ENCODE results near the gene PTPRD.

DNA sequence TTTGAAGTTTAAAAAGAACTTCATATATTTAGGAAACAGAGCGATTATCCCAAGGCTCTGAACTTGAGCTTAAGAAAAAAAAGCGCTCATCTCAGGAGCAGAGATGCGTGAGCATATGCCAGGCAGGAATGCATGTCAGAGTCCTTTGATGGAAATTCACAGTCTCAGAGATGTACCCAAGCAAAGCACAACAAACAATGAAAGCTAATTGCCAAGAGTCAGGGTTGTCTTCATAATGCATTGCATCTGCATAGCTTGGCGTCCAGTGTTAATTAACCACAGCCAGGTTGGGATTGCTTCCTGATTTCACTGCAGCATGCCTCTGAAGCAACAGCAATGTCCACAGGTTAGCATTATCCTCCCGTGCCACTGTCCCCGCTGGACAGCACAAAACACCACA lies 1906.3 kb downstream of the PTPRD start:
- TF ChIP-seq, protein P1, sequence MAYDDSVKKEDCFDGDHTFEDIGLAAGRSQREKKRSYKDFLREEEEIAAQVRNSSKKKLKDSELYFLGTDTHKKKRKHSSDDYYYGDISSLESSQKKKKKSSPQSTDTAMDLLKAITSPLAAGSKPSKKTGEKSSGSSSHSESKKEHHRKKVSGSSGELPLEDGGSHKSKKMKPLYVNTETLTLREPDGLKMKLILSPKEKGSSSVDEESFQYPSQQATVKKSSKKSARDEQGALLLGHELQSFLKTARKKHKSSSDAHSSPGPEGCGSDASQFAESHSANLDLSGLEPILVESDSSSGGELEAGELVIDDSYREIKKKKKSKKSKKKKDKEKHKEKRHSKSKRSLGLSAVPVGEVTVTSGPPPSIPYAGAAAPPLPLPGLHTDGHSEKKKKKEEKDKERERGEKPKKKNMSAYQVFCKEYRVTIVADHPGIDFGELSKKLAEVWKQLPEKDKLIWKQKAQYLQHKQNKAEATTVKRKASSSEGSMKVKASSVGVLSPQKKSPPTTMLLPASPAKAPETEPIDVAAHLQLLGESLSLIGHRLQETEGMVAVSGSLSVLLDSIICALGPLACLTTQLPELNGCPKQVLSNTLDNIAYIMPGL (CRISPR knock-in tag; IDR thresholded peaks at IDR 0.05) = no peak
- TF ChIP-seq SP1 (CRISPR knock-in tag; conservative IDR thresholded peaks at IDR 0.05) (no peak), NFYB (CRISPR knock-in tag; conservative IDR thresholded peaks at IDR 0.05; ENCODE audit: low read depth) (no peak), NR1H2 (CRISPR knock-in tag; IDR thresholded peaks at IDR 0.05) (no peak), FOXK1 (CRISPR knock-in tag; IDR thresholded peaks at IDR 0.05) (no peak)
- TF ChIP-seq, protein P2, sequence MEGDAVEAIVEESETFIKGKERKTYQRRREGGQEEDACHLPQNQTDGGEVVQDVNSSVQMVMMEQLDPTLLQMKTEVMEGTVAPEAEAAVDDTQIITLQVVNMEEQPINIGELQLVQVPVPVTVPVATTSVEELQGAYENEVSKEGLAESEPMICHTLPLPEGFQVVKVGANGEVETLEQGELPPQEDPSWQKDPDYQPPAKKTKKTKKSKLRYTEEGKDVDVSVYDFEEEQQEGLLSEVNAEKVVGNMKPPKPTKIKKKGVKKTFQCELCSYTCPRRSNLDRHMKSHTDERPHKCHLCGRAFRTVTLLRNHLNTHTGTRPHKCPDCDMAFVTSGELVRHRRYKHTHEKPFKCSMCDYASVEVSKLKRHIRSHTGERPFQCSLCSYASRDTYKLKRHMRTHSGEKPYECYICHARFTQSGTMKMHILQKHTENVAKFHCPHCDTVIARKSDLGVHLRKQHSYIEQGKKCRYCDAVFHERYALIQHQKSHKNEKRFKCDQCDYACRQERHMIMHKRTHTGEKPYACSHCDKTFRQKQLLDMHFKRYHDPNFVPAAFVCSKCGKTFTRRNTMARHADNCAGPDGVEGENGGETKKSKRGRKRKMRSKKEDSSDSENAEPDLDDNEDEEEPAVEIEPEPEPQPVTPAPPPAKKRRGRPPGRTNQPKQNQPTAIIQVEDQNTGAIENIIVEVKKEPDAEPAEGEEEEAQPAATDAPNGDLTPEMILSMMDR (IDR thresholded peaks at IDR 0.05) = no peak
- TF ChIP-seq, protein P3, sequence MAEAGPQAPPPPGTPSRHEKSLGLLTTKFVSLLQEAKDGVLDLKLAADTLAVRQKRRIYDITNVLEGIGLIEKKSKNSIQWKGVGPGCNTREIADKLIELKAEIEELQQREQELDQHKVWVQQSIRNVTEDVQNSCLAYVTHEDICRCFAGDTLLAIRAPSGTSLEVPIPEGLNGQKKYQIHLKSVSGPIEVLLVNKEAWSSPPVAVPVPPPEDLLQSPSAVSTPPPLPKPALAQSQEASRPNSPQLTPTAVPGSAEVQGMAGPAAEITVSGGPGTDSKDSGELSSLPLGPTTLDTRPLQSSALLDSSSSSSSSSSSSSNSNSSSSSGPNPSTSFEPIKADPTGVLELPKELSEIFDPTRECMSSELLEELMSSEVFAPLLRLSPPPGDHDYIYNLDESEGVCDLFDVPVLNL (CRISPR knock-in tag; IDR thresholded peaks at IDR 0.05; ENCODE audit: borderline replicate concordance, low read depth) = no peak
- TF ChIP-seq, protein P4, sequence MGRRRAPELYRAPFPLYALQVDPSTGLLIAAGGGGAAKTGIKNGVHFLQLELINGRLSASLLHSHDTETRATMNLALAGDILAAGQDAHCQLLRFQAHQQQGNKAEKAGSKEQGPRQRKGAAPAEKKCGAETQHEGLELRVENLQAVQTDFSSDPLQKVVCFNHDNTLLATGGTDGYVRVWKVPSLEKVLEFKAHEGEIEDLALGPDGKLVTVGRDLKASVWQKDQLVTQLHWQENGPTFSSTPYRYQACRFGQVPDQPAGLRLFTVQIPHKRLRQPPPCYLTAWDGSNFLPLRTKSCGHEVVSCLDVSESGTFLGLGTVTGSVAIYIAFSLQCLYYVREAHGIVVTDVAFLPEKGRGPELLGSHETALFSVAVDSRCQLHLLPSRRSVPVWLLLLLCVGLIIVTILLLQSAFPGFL (CRISPR knock-in tag; IDR thresholded peaks at IDR 0.05; ENCODE audit: borderline replicate concordance) = no peak
- TF ChIP-seq, protein P5, sequence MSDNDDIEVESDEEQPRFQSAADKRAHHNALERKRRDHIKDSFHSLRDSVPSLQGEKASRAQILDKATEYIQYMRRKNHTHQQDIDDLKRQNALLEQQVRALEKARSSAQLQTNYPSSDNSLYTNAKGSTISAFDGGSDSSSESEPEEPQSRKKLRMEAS (CRISPR knock-in tag; IDR thresholded peaks at IDR 0.05) = no peak
- TF ChIP-seq, protein P6, sequence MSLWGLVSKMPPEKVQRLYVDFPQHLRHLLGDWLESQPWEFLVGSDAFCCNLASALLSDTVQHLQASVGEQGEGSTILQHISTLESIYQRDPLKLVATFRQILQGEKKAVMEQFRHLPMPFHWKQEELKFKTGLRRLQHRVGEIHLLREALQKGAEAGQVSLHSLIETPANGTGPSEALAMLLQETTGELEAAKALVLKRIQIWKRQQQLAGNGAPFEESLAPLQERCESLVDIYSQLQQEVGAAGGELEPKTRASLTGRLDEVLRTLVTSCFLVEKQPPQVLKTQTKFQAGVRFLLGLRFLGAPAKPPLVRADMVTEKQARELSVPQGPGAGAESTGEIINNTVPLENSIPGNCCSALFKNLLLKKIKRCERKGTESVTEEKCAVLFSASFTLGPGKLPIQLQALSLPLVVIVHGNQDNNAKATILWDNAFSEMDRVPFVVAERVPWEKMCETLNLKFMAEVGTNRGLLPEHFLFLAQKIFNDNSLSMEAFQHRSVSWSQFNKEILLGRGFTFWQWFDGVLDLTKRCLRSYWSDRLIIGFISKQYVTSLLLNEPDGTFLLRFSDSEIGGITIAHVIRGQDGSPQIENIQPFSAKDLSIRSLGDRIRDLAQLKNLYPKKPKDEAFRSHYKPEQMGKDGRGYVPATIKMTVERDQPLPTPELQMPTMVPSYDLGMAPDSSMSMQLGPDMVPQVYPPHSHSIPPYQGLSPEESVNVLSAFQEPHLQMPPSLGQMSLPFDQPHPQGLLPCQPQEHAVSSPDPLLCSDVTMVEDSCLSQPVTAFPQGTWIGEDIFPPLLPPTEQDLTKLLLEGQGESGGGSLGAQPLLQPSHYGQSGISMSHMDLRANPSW (CRISPR knock-in tag; conservative IDR thresholded peaks at IDR 0.05; ENCODE audit: low read depth) = no peak
- TF ChIP-seq, protein P7, sequence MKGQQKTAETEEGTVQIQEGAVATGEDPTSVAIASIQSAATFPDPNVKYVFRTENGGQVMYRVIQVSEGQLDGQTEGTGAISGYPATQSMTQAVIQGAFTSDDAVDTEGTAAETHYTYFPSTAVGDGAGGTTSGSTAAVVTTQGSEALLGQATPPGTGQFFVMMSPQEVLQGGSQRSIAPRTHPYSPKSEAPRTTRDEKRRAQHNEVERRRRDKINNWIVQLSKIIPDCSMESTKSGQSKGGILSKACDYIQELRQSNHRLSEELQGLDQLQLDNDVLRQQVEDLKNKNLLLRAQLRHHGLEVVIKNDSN (CRISPR knock-in tag; IDR thresholded peaks at IDR 0.05) = no peak
- TF ChIP-seq, protein P8, sequence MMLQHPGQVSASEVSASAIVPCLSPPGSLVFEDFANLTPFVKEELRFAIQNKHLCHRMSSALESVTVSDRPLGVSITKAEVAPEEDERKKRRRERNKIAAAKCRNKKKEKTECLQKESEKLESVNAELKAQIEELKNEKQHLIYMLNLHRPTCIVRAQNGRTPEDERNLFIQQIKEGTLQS (CRISPR knock-in tag; conservative IDR thresholded peaks at IDR 0.05) = no peak
